GM12874 (cell line): ENCODE data around the gene TERT.

Source experiments
- TF ChIP-seq, protein P1 (sequence below): IDR thresholded peaks from 2 replicates; pipeline ENCODE4 v1.5.1; 2011; ENCODE audit warnings: low read depth, mild to moderate bottlenecking, control low read depth, low read length, moderate library complexity; ENCODE audit not compliant: insufficient read depth

The TERT gene

DNA sequence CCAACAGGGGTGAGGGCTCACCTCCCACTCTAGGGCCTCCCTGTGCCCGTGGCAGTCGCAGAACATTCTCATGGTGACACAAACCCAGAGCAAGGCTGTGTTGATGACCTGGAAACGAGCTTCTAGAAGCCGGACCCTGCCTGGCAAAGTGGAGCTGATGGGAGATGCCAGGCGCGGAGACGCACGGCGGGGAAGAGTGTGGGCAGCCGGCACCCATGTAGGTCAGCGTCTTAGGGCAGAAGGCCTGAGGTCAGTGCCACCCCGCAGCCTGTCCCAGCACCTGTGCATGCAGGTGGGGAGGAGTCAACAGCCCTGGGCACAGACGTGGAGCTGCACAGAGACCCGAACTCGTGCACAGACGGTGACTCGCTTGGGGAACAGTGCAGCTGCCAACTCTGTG is 64.3 kb downstream of the TERT start:
- TF ChIP-seq, protein P1, sequence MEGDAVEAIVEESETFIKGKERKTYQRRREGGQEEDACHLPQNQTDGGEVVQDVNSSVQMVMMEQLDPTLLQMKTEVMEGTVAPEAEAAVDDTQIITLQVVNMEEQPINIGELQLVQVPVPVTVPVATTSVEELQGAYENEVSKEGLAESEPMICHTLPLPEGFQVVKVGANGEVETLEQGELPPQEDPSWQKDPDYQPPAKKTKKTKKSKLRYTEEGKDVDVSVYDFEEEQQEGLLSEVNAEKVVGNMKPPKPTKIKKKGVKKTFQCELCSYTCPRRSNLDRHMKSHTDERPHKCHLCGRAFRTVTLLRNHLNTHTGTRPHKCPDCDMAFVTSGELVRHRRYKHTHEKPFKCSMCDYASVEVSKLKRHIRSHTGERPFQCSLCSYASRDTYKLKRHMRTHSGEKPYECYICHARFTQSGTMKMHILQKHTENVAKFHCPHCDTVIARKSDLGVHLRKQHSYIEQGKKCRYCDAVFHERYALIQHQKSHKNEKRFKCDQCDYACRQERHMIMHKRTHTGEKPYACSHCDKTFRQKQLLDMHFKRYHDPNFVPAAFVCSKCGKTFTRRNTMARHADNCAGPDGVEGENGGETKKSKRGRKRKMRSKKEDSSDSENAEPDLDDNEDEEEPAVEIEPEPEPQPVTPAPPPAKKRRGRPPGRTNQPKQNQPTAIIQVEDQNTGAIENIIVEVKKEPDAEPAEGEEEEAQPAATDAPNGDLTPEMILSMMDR: no peak

DNA sequence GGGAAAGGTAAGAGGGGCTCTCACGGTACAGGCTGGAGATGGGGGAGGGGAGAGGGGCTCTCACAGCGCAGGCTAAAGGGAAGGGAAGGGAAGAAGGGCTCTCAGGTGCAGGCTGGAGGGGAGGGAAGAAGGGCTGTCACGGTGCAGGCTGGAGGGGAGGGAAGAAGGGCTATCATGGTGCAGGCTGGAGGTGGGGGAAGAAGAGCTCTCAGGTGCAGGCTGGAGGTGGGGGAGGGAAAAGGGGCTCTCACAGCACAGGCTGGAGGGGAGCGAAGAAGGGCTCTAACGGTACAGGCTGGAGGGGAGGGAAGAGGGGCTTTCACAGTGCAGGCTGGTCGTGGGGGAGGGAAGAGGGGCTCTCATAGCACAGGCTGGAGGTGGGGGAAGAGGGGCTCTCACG is 65.0 kb downstream of the TERT start:
- TF ChIP-seq, protein P1: no peak

DNA sequence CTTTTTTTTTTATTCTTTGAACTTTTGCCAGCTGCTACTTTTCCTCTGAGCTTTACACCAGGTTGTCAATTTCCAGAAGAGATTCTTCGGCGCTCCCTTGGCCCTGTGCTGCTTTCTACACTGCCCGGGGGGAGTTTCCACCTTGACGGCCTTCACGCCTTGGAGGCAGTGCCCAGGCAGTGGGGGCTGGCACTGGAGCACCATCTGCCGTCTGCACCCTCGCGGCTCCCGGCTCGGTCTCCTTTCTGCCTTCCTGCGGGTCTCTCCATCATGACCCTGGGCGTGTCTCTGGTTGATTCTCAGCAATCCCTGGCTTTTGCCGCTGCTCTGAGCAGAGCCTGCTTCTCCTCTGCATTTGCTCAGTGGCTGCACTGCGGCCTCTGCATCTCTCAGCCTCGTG is 66.7 kb downstream of the TERT start:
- TF ChIP-seq, protein P1: no peak

DNA sequence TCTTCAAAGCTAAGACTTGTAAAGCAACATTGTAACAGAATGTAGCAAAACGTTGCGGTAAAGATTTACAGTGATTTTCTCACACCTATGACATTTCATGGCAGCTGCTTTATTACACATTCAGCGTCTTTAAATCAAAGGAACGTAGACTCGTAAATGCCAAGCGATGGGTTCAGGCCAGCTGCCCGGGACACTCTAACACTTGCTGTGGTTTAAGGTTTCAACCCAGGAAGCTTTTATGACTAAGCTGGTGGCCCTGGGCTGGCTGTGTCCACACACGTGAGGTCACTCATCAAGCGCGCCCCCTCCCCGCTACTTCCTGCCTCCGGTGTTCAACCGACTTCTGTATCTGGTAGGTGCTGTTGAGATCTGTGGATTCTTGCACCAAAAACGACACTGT is 67.2 kb downstream of the TERT start:
- TF ChIP-seq, protein P1: no peak

DNA sequence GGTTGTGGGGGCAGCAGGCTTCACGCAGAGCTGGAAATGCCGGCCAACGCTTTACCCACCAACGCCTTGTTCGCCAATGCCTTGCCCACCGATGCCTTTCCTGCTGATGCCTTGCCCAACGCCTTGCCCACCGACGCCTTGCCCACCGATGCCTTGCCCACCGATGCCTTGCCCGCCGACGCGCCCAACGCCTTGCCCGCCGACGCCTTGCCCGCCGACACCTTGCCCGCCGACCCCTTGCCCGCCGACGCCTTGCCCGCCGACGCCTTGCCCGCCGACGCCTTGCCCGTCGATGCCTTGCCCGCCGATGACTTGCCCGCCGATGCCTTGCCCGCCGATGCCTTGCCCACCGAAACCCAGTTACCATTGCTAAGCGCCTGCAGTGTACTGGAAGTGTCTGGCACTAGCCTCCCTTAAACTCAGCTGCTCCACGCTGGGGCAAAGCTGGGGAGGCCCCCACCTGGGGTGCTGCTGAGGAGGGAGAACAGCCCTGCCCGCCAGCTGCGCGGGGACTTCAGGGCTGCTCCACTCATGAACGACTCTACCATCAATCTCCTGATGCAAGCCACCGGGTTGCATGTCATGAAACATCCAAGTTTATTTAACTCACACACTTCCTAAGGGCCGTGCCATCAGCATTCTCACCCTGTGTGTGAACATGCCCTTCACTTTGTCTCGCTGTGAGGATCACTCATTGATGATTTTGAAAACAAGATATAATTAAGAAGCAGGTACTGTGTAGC is 67.9 kb downstream of the TERT start:
- TF ChIP-seq, protein P1: no peak

DNA sequence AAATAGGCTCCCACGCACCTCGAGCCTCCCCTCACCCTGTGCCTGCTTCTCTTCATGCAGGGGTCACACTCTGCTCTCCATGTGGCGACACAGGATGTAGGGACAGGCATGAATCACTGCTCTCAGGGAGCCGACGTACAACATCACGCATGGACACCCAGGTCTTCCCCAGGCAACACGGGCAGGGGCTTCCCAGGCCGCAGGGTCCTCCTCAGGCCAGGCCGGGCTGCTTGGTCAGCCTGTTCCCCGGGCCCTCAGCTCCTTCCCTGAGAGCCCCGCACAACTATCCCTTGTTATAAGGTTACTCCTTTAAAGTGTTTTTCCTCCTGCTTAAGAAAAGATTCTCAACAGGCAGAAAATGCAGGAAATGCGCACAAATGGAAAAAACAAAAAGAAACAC is 68.6 kb downstream of the TERT start:
- TF ChIP-seq, protein P1: no peak

DNA sequence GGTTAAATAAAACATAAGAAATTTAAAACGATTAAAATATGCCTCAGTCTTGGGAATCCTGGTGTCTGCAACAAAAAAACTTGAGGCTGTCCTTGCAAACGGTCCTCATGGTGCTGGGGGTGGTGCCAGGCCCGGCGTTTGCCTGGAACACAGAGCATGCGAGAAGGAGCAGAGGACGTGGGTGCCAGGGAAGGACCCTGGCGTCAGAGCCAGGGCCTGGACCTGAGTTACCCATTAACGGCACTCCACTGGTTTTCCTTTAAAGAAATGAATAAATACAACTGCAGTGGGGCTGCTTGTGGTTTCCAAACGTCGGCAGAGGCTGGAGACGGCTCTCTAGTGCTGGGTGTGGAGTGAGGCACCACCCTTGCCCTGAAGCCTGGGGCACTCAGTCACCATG is 69.8 kb downstream of the TERT start, which contains the start of gene SLC6A18:
TSS of gene SLC6A18 (plus strand) at position 301 of the 400 bp plus-strand sequence. CDS start at position 398, 97 bp downstream.
- TF ChIP-seq, protein P1: no peak
